ENCODE data around the gene APAF1.

DNA sequence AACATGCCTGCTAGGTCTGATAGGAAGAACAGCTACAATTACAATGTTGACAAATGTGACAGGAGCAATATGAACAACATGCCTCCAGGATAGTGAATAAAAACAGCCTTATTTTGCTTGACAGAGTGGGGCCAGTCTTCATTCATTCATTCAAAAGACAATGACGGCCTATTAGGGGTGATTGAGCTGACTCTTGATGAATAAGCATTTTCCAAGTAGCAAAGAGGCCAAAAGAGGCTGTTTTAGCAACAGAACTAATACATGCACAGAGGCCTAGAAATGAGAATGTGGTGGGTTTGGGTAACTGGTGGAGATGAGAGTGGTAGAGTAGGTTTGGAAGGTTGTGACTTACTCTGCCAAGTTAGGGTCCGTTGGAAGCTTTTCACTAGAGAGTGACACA, 138.3 kb downstream of the APAF1 start:
- TF ChIP-seq, protein P1, sequence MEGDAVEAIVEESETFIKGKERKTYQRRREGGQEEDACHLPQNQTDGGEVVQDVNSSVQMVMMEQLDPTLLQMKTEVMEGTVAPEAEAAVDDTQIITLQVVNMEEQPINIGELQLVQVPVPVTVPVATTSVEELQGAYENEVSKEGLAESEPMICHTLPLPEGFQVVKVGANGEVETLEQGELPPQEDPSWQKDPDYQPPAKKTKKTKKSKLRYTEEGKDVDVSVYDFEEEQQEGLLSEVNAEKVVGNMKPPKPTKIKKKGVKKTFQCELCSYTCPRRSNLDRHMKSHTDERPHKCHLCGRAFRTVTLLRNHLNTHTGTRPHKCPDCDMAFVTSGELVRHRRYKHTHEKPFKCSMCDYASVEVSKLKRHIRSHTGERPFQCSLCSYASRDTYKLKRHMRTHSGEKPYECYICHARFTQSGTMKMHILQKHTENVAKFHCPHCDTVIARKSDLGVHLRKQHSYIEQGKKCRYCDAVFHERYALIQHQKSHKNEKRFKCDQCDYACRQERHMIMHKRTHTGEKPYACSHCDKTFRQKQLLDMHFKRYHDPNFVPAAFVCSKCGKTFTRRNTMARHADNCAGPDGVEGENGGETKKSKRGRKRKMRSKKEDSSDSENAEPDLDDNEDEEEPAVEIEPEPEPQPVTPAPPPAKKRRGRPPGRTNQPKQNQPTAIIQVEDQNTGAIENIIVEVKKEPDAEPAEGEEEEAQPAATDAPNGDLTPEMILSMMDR (IDR thresholded peaks at IDR 0.05) = no peak
- TF ChIP-seq POLR2A (IDR thresholded peaks at IDR 0.05) = no peak
